Stimulated activated CD4-positive, alpha-beta T cell treated with anti-CD3 and anti-CD28 coated beads, Interleukin-1b, Interleukin-23, amount 100 ng/mL, for 1 hour (primary cell): ENCODE data around the gene CNGA4.

Experiments
- DNase-seq, 2 donors: peaks; one replicate each; pipeline ENCODE4 v3.0.0-alpha.2; 2020; ENCODE audit warnings: low read depth in 2 of 2

The CNGA4 gene, protein sequence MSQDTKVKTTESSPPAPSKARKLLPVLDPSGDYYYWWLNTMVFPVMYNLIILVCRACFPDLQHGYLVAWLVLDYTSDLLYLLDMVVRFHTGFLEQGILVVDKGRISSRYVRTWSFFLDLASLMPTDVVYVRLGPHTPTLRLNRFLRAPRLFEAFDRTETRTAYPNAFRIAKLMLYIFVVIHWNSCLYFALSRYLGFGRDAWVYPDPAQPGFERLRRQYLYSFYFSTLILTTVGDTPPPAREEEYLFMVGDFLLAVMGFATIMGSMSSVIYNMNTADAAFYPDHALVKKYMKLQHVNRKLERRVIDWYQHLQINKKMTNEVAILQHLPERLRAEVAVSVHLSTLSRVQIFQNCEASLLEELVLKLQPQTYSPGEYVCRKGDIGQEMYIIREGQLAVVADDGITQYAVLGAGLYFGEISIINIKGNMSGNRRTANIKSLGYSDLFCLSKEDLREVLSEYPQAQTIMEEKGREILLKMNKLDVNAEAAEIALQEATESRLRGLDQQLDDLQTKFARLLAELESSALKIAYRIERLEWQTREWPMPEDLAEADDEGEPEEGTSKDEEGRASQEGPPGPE

DNA sequence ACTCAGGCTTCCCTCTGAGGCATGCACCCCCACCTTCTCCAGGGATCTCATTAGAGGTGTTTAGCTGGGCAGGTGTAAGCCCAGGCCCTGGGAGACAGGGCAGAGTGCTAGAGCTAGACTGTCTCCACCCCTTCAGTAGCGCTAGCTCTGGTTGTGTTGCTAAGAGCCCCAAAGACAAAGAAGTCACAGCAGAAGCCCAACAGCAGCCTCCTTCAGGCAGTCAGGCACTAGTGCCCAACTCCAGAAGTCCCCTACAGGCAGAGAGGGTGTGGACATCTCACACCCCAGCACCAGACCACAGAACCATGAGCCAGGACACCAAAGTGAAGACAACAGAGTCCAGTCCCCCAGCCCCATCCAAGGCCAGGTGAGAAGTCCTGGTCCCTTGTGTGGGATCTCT, at the start of gene CNGA4:
Gene CNGA4, plus strand, starts transcription at position 188 of the 400 bp plus-strand sequence. Its CDS starts 118 bp downstream, at position 306.
- no peak for DNase-seq

DNA sequence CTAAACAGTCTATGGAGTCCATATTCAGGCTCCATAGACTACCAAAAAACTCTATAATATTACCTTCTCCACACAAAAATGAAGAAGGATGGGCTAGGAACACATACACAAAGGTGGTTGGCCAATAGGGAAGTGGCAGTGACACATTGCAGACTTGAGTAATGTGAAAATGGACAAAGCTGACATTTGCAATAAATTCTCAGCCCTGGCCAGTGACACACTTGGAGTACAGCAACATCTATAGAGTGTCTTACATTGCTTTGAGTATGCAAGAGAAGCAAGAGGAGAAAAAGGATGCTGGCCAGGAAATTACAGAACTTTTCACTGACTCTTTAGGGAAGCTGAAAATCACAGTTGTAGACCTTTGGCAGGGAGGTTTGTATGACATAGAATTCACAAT, 47.1 kb upstream of the CNGA4 start:
- DNase-seq = no peak

DNA sequence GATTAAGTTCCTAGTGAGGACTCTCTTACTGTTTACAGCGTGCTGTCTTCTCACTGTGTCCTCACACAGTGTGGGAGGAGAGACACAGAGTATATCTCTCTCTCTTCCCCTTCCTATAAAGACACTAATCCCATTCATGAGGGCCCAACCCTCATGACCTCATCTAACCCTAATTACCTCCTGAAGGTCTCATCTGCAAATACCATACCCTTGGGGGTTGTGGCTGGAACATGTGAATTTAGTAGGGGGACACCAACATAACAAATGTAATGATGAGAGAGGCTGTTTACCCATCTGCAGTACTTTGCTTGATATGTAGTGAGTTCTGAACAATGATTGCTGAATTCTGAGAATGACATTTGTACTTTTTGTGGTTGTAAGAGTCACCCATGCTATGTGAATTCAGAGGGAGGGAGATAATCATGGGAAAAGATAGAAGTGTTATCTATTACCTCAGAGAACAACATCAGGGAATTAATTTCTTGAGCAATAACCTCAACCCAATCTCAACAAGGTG, 44.8 kb upstream of the CNGA4 start:
- DNase-seq = no peak

DNA sequence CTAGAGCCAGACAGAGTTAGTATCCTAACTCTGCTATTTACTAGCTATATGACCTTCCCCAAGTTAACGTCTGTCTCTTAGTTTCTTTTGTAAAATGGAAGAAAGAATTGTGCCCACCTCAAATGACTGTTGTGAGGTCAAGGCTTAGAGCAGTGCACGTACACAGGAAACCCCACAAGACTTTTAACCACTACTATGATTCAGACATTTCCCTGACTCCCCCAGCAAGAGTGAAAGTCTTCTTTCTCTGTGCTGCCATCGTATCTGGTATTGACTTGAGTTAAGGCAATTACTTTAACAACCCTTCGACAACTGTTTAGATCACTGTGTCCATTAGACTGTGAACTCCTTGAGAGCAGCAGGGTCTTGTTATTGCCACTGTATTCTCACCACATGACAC, 42.5 kb upstream of the CNGA4 start:
- no peak for DNase-seq

DNA sequence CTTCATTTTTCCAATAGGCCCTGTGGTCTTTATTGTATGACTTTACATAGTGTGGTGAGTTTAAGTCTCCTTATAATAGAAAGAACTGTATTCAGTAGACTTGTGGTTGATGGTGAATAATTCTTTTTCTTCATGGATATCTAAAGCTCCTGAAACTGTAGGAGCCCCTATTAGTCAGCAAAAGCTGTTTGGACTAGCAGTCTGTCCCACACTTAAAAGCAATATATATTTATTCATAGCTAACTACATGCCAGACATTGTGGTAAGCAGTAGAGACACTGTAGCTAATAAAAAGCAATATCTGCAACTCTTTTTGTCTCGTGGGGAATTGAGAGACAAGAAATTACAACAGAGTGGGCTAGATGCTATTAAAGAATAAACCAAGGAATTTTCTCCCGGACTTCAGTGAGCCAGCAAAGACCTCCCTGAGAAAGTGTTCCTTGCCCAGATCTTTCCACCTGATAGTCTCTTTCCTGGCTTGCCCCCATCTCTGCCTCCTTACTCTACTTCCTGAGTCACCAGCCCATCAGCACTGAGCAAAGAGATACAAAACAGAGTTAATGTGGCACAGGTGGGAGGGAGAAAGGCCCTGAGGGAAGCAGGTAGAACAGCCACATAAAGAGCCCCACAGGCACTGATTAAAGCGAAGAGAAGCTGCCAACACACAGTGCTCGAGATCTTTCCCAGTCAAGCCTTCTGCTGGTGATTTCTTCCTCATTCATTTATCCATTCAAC, 41.3 kb upstream of the CNGA4 start:
- no peak for DNase-seq

DNA sequence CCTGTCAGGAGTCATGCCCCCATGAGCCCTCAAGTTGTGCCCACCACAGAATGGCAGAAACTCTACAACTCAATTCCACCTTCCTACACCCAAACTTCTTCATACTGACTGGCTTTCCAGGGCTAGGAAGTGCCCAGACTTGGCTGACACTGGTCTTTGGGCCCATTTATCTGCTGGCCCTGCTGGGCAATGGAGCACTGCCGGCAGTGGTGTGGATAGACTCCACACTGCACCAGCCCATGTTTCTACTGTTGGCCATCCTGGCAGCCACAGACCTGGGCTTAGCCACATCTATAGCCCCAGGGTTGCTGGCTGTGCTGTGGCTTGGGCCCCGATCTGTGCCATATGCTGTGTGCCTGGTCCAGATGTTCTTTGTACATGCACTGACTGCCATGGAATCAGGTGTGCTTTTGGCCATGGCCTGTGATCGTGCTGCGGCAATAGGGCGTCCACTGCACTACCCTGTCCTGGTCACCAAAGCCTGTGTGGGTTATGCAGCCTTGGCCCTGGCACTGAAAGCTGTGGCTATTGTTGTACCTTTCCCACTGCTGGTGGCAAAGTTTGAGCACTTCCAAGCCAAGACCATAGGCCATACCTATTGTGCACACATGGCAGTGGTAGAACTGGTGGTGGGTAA, 39.6 kb upstream of the CNGA4 start, which contains the start of gene OR52W1:
Gene OR52W1, plus strand, starts transcription at position 51 of the 637 bp plus-strand sequence. Its CDS starts 0 bp downstream, at position 51.
- DNase-seq = no peak

DNA sequence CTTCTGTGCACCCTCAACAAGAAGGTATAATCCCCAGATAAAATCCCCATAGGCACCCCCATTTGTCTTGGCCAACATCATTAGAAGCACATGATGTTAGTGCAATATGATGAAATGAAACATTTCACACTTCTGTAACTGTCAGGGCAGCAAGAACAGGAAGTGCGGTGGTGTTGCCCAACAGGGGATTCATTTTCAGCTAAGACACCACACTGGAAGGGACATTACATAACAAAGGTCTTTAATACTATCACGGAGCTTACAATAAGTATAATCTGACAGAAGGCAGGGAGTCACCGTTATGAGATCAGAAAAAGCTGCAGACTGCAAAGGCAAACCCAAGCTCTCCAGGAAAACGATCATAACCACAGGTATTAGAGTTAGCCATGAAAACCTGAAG, 37.9 kb upstream of the CNGA4 start:
- DNase-seq = no peak

DNA sequence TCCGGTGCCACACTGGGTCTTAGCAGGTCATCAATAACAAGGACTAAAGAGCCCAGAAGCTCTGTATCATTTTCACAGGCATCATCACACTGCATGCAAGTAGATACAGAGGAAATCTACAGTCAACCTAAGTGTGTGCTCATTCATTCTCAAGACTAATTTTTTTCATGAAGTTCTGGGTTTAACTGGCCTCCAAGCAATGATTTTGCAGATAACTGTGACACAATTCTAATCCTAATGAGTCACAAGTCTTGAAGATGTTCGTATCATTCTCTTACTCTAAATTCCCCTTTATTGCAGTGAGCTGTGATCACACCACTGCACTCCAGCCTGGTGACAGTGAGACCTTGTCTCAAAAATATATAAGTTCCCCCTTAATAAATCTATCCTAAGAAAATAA, 37.4 kb upstream of the CNGA4 start:
- DNase-seq = no peak

DNA sequence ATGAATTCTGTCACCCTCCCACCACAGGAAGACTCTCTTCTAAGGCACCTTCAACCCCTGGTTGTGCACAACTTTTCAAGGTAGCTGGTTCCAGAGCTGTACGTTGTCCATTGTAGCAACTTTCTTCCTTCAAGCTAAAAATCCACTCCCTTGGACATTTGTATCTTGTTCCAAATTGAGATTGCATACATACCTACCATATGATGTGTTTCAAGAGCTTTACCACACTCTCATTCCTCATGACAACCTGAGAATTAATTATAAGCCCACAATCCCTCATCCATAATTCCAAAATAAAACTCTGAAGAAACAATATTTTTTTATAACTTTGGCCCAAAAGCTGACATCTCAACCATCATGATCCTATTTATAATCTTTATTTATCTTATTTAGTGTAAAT, 36.8 kb upstream of the CNGA4 start:
- no peak for DNase-seq

DNA sequence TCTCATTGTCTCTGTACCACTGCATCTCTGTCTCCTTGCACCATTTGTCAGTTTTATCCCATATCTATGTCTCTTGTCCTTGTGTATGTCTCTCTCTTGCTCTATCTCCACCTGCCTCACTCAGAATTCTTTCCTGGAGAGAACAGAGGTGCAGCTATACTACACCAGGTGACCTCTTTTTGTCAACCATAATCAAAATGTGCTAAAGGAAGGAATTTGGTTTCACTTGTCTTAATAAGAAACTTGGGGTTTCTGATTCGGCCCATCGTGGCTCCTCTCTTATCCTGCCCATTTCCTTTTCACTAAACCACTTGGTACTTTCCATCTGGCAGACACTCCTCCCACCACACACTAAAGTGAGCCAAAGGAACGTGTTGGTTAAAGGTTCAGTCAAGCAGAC, 35.6 kb upstream of the CNGA4 start:
- no peak for DNase-seq

DNA sequence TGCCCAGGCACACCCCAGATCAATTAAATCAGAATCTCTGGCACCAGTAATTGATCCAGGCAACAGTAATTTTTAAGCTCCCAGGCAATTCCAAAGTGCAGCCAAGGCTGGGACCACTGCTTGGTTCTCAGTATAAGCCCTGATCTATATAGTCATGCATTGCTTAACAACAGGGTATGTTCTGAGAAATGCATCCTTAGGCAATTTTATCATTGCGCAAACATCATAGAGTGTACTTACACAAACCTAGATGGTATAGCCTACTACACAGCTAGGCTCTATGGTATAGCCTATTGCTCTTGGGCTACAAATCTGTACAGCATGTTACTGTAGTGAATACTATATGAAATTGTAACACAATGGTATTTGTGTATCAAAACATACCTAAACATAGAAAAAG, 34.2 kb upstream of the CNGA4 start:
- no peak for DNase-seq

DNA sequence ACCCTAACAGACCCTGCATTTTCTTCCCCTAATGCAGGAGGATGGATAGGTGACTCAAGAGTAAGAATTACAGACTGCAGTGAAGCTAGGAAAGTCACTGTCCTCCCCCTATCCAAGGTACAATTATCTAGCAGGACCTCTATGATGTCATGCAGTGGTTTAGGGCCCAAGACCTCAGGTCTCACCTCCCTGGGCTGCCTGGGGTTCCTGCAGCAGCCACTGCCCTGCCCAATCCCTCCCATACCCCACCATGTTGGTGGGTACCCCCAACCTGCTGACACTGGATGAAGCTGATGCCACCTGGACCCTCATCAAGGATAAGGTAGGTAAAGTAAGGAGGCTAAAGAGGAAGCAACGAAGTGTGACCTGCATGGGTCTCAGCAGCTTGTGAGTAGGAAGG, 33.5 kb upstream of the CNGA4 start, which contains the start of gene C11orf42:
Gene C11orf42, plus strand, starts transcription at position 192 of the 400 bp plus-strand sequence. Its CDS starts 59 bp downstream, at position 251.
- DNase-seq = no peak

DNA sequence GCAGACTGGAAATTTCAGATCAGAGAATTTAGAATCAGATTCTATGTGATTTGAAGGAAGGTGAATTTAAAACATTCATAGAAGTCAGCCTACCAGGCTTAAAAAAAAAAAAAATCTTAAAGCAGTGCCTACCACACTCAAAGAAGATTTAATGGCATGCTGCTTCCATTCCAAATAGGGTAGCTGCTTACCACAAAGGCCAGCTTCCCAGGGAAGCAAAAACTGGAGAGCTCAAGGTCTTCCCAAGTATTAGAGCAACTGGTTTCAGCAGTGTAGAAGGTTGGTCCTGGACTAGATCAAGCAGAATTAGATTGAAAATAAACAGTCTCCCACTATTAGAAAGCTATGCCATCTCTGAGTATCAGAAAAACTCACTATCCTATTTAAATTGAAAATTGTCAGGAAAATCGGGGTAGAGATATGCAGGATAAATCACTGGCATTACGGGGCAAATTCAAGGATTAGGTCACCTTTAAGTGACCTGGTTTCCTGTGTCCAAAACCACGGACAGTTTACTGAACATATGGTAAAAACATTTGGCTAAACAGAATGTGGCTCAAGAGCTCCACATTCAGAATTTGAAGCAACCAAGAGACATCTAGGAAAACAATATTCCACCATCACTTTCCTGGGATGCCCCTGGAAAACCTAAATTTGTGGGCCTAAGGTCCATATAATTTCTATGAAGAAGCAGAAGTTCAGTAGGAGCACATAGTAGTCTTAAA, 32.3 kb upstream of the CNGA4 start:
- no peak for DNase-seq

DNA sequence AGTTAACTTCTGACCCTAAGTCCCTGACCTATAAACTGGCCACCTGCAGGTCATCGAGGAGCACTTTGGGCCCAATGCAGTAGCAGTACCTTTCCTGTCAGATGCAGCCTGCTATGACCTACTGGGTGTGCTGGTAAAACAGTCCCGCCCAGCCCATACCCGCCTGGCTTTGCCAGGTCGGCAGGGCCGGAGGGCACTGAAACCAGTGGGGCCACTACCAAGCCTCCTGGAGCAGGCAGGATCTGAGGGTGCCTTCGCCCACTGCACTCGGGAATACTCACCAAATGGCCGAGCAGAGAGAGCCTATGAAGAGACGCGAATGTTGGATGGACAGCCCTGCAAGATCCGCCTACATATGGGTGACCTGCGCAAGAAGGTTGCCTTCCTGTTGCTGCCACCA, 29.1 kb upstream of the CNGA4 start:
- no peak for DNase-seq

DNA sequence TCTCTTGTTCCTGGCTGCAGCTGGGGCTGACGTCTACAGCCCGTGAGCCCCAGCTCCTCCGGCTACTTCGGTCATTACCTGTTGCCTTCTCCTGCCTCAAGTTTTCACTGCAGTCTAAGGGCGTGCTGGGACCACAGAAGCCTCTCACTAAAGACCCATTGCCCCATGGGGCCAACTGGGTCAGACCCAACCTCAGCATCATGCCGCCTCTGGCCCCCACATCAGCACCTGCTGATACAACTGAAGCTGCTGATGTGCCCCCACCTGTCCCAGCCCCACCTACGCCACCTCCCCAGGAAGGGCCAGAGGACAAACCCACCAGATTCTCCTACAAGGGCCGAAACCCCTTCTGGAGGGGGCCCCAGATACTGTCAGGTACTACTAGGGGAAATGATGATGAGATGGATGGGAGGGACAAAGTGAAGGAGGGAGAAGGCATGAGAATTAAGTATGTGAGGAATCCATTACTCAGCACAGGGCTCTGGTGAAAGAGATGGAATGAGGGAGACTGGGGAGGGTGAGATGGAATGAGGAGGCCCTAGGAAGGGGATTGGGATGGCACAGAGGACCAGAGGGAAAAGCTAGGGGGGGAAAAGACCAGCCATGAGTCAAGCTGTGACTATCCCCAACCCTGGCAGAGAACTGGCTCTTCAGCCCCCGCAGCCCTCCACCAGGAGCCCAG, 28.5 kb upstream of the CNGA4 start:
- DNase-seq = no peak

DNA sequence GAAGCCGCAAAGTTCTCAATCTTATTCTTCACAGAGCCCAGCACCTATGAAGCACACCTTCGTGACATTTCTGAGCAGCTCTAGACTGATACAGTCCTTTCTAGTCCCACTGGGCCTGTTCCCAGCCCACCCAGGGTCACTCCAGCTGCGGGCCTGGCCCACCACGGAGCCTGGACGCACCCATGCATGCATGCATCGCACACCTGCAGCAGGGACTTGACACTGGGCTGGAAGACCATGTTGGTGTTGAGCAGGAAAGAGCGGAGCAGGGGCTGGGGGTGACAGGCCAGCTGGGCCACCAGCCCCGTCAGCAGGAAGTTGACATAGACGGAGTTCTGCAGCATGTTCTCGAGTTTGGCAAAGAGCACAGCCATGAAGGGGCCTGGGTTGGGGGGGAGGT, 24.4 kb upstream of the CNGA4 start:
- no peak for DNase-seq

DNA sequence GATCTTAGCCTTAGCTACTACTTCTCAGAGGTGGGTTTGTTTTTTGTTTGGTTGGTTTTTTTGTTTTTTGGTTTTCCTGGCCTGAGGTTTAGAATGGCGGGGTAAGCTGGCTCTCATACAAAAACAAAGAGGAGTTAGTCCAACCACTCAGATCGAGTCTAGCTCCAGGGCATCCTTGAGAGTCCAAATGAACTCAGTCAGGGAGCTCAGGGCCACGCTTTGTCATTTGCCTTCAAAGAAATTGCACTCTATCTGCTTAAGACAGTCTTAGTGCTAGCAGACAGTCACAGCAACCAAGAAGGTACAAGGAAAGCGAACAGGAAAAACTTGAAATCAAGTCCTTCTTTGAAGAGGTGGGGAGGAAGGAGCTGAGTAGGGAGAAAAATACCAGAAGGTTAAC, 22.4 kb upstream of the CNGA4 start:
- DNase-seq = no peak

DNA sequence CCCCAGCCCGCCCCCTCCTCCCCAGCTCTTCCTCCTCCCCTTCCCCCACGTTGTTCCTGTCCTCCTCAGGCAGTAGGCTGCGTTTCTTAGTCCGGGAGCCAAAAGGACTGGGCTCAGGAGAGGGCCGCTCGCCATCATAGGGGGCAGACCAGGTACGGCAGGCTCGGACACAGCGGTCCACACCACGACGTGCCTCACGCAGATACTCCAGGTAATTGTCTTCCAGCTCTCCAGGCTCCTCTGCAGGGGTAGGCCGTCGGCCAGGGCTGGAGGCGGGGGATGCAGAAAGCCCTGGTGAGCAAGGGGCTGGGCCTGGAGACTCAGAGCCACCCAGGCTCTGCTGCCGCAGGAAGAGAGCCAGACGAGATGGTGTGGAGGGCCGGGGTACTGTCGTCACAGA, 21.2 kb upstream of the CNGA4 start:
- no peak for DNase-seq

DNA sequence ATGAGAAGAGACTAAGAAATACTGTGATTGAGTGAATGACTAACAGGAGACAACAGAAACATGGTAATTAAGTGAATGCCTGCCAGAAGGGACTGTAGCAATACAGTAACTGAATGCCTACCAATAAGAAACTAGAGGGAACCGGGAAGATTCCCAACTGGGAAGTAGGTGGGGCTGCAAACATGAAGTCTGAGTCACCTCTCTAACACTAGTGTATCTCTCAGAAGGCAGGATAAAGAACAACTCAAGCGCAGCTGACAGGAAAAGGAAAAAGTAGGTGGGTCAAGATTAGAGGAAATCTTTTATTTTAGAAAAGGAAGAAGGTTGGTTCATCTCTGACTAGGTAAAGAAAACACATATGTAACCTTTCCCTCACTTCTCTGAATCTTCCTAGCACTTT, 19.5 kb upstream of the CNGA4 start:
- no peak for DNase-seq

DNA sequence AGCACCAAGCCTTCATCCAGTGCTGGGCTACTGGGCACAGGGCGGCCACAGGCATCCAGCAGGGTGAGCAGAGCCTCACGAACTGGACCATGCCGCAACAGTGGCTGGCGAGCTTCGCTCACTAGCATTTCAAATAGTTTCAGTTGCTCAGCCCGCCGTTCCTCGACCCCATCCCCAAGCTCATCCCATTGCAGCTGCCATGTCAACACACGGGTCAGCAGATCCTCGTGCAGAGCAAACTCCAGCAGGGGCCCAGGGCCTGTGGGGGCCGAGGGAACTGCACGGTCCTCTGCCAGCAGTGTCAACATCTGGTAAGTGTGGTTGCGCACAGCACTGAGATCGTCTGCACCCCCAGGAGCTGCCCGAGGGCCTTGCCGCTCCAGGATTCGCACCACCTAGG, 15.0 kb upstream of the CNGA4 start:
- DNase-seq = no peak

DNA sequence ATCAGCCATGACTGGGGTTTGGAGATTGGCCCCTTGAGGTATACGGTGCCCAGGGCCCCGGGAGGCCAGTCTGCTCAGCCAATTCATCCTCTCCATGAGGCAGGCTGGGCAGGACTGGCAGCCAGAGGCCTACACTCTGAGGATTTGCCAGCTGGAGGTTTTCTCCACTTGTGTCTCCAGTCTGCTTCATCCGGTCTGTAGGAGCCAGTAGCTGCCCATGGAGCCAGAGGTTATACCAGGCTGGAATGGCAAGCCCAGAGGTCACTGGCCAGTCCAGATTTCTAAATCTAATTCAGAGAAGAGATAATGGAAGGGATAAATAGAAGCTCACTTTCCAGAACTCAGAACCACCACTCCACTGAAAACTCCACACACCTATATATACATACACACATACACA, 14.5 kb upstream of the CNGA4 start:
- DNase-seq = no peak
